GM19467 (cell line): Measurements from ENCODE around the gene PLCD3.

Experiments used
- ATAC-seq: cut with Tn5 transposase; IDR thresholded peaks from one replicate; pipeline ENCODE4 v1.9.1; 2021; ENCODE audit warnings: mild to moderate bottlenecking, moderate library complexity; ENCODE audit not compliant: unreplicated experiment

Gene PLCD3

GRCh38 chr17:45132320-45132571, at the start of gene PLCD3:
TSS of gene PLCD3 (minus strand) at chr17:45132515. CDS start at chr17:45132410, 105 bp downstream.
- no peak for ATAC-seq

- ATAC-seq, result no peak
These were observed 45.2 kb upstream of the PLCD3 start for GRCh38 chr17:45177563-45177962.

GRCh38 chr17:45175759-45176115, 43.4 kb upstream of the PLCD3 start:
- ATAC-seq, result no peak

GRCh38 chr17:45172541-45173286, 40.4 kb upstream of the PLCD3 start:
- ATAC-seq, result no peak

- ATAC-seq, result no peak
These were observed 39.9 kb upstream of the PLCD3 start for GRCh38 chr17:45172232-45172540.

- ATAC-seq, result no peak
These were observed 39.3 kb upstream of the PLCD3 start for GRCh38 chr17:45171338-45172231.

- no peak for ATAC-seq
These were observed 38.6 kb upstream of the PLCD3 start for GRCh38 chr17:45170931-45171337.

GRCh38 chr17:45170280-45170930, 38.1 kb upstream of the PLCD3 start:
- no peak for ATAC-seq

- no peak for ATAC-seq
These were observed 36.9 kb upstream of the PLCD3 start for GRCh38 chr17:45168991-45169752.

GRCh38 chr17:45164734-45165269, 32.5 kb upstream of the PLCD3 start:
- ATAC-seq, result no peak

GRCh38 chr17:45162025-45162687, 29.8 kb upstream of the PLCD3 start:
- no peak for ATAC-seq

GRCh38 chr17:45161288-45162024, 29.1 kb upstream of the PLCD3 start, which contains the start of gene HEXIM2:
TSS of gene HEXIM2 (plus strand) at chr17:45161875. CDS start at chr17:45162794, 919 bp downstream.
- peak; percentile 78 for ATAC-seq

GRCh38 chr17:45160447-45161287, 28.4 kb upstream of the PLCD3 start:
- peak; percentile 13 for ATAC-seq

- ATAC-seq, result no peak
These were observed 23.9 kb upstream of the PLCD3 start for GRCh38 chr17:45156242-45156641.

- ATAC-seq, result no peak
These were observed 23.2 kb upstream of the PLCD3 start for GRCh38 chr17:45155483-45155882.

GRCh38 chr17:45155029-45155428, 22.7 kb upstream of the PLCD3 start:
- ATAC-seq, result no peak

- no peak for ATAC-seq
These were observed 18.8 kb upstream of the PLCD3 start for GRCh38 chr17:45150911-45151809.
